Stromal cell of bone marrow (primary cell): ENCODE data around the gene CDC42BPA.
A peak's percentile ranks its signal among the peaks of the same experiment; 100 is the strongest.
"Not testable (repeated sequence)": the region's sequence is repeated elsewhere in the genome, so short reads cannot be mapped to it uniquely, and the experiment has no call there.

ENCODE experiments used
- DNase-seq: peaks from one replicate; pipeline ENCODE4 v3.0.0-alpha.2; 2012; ENCODE audit warnings: low read depth

Gene CDC42BPA, protein sequence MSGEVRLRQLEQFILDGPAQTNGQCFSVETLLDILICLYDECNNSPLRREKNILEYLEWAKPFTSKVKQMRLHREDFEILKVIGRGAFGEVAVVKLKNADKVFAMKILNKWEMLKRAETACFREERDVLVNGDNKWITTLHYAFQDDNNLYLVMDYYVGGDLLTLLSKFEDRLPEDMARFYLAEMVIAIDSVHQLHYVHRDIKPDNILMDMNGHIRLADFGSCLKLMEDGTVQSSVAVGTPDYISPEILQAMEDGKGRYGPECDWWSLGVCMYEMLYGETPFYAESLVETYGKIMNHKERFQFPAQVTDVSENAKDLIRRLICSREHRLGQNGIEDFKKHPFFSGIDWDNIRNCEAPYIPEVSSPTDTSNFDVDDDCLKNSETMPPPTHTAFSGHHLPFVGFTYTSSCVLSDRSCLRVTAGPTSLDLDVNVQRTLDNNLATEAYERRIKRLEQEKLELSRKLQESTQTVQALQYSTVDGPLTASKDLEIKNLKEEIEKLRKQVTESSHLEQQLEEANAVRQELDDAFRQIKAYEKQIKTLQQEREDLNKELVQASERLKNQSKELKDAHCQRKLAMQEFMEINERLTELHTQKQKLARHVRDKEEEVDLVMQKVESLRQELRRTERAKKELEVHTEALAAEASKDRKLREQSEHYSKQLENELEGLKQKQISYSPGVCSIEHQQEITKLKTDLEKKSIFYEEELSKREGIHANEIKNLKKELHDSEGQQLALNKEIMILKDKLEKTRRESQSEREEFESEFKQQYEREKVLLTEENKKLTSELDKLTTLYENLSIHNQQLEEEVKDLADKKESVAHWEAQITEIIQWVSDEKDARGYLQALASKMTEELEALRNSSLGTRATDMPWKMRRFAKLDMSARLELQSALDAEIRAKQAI (N-terminal part only)

DNA sequence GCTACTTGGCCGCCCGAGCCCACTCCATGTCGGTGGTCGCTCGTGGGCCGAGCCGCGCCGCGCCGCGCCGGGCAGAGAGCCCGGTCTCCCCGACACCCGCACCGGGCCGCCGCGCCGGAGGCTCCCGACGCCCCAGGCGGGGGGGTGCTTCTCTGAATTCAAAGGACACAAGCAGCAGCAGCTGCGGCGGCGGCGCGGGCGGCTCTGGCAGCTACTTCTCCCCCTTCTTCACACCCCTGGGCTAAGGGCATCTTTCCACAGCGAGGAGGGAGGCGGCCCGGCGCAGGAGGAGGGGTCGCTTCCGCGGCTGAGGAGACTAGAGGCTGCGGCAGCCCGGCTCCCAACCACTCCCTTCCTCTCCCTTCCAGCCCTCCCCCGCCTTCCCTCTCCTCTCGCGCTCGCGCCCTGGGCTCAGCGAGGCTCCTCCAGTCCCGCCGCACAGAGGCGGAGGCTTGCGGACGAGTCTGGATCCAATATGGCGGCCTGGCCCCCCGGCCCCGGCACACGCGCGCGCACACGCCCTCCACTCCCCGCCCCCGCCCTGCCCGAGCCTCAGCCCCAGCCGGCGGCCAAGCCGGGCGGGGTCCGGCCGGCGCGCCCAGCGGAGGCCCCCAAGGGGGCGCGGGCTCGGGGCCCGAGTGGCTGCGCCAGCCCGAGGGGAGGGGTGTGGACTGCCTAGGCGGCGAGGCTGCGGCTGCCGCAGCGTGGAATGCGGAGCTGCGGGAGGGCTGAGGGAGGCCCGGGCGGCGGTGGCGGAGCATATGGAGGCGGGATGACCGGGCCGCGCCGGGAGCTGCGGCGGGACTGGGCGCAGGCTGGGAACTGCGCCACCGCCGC lies at the start of gene CDC42BPA:
TSS of gene CDC42BPA (minus strand) at position 477 of the 837 bp plus-strand sequence. CDS start 1,310 bp downstream, outside the sequence.
- DNase-seq: peak; percentile 73

DNA sequence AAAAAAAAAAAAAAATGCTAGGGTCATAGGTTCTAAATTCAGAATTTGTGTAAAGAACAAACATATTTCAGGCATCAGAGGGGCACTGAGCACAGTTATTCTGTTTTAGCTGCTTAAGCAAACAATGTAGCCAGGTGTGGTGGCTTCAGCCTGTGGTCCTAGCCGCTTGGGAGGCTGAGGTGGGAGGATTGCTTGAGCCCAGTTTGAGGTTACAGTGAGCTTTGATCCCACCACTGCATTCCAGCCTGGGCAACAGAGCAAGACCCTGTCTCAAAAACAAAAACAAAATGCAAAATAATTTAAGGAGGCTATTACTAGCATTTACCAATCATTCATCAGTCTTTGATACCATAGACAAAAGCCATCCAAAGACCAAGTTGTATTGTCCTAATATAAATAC lies 49.7 kb upstream of the CDC42BPA start:
- no peak for DNase-seq

DNA sequence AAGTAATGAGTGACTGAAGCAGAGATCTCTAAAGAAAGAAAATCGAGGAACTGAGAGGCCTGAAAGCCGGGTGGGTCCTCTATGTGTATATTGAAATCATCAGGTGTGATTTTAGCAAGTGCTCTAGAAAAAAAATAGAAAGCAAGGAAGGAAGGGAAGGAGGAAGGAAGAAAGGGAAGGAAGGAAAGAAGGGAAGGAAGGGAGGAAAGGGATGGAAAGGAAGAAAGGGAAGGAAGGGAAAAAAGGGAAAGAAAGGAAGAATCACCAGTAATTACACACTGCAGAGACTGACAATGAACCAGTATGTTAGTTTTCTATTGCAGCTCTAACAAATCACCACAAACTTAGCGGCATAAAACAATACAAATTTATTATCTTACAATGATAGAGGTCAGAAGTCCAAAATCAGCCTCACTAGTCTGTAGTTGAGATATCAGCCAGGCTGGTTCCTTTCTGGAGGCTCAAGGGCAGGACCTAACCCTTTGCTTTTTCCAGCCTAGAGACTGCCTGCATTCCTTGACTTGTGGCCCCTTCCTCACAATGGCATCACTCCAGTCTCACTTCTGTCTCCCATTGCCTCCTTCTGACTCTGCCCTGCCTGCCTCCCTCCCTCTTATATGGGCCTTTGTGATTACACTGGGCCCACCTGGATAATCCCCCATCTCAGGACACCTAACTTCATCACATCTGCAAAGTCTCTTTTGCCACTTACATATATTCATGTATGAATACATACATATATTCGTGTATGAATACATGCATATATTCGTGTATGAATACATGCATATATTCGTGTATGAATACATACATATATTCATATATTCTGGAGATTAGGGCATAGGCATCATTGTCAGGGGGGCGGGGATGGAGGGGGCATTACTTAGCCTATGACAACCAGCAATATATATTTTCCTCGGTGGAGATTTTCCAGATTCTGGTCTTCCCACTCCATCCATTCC lies 47.5 kb upstream of the CDC42BPA start:
- DNase-seq: no peak

DNA sequence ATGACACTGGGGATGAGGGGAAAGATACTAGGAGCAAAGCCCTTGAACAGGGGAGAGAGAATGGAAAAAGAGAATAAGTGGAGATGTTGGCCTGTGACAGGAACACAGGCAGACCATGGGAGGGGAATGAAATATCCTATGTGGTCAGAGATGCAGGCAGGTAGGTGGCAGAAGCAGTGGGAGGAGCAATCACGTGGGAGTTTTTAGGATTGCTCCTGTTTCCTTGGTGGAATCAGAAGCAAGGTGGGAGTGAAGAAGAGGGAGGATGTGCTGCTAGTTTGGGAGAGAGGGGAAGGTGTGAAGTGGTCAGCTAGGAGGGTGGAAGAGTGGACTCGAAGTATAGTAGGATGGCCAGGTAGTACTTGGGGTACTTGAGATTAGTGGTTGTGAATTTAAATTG lies 46.4 kb upstream of the CDC42BPA start:
- no peak for DNase-seq

DNA sequence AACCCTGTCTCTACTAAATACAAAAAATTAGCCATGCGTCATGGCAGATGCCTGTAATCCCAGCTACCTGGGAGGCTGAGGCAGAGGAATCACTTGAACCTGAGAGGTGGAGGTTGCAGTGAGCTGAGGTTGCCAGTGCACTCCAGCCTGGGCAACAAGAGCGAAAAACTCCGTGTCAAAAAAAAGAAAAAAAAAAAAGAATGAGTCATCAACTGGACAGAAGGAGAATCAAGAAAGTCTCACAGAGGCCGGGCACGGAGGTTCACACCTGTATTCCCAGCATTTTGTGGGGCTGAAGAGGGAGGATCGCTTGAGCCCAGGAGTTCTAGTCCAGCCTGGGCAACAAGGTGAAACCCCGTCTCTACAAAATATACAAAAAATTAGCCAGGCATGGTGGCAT lies 45.5 kb upstream of the CDC42BPA start:
- no peak for DNase-seq

DNA sequence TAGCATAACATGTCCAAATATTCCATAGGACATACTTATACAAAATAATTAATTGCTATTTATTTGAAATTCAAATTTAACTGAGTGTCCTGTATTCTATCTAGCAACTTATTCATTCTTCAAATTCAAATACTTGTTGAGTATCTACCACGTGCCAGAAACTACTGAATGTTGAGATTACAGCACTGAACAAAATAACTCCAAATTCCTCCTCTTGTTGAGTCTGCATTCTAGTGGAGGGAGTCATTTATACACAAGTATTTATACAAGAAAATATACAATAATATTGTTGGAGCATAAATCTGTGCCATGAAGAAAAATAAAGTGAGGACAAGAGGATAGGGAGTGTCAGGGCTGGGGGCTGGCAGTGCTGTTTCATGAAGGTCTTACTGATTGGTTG lies 43.7 kb upstream of the CDC42BPA start:
- no peak for DNase-seq

DNA sequence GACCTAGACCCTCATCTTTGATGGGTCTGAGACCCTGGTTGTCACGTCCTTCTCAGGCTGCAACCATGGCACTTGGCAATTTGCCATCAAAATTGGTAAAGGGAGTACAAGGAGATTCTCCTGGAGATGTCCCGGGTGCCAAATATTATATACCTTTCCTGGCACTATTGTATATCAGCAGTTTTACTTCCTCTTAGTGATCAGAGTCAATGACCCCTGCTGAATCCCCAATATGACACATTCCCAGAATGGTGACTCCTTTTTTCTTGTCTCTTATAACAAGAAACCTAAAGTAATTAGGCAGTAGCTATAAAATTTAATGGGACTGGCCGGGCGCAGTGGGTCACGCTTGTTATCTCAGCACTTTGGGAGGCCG lies 39.6 kb upstream of the CDC42BPA start:
- no peak for DNase-seq

DNA sequence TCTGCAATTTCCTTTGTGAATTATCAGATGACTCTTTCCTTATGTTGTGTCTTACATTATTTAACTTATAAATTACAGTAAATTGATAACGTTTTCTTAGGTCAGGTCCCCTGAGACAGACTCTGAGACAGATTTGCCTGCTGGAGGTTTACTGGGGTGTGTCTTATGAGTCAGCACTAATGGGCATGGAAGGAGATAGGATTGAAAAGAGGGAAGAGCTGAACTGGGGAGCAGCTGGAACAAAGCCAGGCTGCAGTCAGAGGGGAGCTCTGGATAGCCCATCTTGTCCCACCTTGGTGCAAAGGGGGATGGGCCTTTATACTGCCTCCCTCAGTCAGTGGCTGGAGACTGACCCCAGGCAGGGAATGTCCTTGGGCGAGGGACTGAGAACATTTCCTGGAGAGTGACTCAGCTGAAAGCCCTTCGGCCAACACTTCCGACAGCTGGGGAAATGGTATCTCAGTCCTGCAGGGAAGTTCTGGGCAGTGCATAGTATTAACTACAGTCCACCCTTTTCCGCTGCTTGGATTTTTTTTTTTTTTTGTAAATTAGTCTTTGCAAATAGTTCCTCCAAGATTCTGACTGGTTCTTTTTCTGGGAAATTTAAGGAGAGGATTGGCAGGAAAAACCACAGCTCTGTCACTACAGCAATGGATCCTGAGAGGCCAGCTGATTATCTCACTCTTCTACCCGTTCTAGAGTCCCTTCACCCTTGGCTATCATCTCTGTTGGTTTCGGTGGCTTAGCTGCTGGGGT lies 39.1 kb upstream of the CDC42BPA start:
- DNase-seq: peak; percentile 72

DNA sequence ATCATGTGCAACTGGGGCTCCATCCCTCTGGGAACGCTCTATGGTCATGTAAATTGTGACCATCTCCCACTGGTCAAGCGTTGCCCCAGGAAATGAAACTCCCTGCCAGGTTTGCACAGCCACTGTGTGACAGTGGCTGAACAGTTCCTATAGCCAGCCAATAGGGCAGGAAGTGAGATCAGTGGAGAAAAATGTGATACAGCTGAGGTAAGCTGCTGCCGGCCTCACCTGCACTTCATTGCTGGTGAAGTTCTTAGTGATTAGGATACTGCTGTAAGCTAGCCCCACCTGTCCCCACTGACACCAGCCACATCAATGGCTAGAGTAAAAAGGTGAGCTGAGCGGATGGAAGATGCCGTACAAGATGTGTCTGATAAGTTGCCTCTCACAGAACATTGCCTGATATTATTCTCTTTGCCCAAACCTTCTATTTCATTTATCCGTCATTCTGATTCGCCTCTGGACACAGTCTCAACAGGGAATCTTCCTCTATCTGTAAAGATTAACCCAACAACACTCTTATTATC lies 38.4 kb upstream of the CDC42BPA start:
- DNase-seq: no peak

DNA sequence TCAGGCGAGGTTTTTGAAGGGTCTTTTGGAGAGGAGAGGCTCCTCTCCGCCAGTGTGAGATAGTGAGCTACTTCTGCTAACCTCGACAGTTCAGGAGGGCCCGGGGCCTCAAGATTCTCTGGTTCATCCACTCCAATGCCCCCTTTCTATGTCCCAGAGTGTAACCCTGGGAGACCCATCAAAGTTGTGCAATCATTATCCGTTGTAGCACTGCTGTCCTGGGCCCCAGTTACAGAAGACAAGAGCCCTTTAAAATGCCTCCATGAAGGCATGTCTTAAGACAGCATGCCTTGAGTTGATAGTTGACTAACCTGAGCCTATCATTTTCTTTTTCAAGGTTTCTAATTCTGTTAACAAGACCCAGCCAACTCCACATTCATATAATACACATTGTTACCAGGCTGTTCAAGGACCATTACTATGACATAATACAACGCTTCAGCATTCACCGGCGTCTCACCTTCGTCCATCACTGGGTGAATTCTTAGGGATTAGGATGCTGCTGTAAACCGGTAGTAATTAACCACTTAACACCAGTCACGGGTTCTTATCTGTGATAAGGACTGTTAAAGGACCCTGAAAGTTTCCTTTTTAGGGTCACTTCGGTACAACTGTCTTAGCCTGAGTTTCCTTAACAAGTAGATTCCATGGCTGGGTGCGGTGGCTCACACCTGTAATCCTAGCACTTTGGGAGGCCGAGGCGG lies 37.4 kb upstream of the CDC42BPA start:
- no peak for DNase-seq

DNA sequence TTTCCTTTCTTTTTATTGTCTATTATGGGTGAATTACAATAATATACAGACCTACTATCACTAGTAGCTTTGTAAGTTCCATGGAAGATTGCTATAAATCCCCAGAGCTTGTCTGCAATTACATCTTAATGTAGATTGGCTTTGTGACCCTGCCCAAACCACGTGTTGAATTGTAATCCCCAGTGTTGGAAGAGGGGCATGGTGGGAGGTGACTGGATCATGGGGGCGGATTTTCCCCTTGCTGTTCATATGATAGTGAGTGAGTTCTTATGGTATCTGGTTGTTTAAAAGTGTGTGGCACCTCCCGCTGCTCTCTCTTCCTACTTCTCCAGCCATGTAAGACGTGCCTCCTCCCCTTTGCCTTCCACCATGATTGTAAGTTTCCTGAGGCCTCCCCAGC lies 34.9 kb upstream of the CDC42BPA start:
- DNase-seq: no peak

DNA sequence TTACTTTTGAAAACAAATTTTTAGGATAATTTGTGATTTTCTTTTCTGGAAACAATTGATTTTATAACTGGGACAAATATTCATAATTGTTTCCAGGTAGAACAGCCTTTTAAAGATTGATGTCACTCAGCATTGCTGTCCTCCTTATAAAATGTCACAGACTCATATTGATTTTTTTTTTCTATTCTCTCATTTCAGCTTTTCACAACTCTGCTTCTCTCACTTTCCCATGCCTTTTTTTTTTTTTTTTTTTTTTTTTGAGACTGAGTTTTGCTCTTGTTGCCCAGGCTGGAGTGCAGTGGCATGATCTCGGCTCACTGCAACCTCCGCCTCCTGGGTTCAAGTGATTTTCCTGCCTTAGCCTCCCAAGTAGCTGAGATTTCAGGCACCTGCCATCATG lies 33.9 kb upstream of the CDC42BPA start:
- DNase-seq: not testable (repeated sequence)

DNA sequence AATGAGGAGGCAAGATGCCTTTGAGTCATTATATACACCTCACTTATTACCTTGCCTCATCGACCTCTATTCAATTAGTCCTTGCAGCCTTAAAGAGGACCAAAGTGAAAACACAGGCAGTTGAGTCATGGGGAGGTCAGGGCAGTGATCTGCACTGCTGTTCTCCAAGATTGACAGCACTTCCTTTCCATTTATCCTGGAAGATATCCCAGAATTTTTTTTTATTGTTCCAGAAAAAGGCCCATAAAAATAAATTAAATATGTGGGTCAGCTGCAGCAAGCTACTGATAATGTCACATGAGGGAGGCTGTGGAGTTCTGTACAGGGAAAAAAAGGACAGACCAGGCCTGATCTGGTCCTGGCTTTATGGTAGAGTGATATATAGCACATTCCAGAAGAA lies 33.2 kb upstream of the CDC42BPA start:
- DNase-seq: peak; percentile 73

DNA sequence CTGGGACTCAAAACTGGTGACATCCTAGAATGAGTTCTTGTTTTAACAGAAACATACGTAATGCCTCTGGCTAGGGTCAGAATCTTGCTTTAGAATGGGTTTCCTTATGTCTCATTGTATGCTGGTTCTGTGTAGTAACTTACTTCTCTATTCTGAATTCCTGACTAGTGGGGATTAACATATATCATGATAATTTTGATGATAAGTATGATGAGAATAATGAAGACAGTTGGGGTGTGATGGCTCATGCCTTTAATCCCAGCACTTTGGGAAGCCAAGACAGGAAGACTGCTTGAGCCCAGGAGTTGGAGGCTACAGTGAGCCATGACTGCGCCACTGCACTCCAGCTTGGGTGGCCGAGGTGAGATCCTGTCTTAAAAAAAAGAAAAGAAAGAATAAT lies 31.7 kb upstream of the CDC42BPA start:
- no peak for DNase-seq

DNA sequence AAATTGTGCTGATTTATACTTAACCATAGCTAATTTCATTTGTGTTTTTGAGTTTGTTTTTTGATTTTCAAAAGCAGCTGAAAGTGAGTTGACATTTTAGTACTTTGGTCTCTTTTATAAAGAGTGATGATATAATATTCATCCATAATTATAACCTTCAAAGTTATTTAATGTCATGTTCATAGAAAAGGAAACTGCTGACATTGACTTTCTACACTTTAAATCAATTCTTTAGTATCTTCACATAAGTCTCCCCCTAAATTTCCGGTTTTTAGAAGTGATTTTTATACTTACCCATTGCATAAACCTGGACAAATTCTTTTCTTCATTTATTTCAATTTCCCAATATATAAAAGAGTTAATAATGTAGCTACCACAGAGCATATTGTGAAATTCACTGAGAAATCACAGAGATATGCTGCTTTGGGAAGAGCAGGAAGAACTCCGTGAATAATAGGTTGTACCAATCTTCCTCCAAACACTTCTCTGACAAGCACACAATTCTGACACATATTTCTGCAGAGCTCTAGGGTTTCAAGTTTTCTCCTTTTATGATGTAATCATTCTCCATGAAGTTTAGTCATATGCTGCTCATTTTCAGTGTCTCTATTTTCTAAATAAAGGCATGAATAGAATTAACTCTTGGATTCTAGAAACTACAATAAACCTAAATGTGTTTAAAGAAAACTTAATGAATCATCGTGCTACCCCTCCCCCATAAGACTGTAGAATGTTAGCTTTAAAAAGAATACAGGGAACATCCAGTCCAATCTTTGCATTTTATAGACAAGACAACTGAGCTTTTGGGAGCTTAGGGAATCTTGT lies 25.6 kb upstream of the CDC42BPA start:
- DNase-seq: peak; percentile 84

DNA sequence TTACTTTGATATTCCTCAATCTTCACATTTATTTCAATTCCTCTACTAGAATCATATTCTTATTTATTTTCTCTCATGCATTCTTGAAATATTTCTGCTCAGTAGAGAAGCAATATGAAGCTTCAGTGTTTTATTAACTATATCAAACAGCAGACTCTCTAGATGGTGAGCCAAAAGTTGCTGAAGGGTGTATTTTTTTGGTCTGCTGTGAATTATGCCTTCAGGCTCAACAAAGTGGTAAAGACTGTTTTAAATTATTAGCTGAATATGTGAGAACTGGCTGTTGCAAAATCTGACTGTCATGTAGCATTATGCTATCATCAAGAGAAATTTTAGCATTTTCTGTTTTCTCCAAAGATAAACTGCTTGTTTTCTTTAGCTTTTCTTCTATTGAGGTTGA lies 24.9 kb upstream of the CDC42BPA start:
- DNase-seq: no peak

DNA sequence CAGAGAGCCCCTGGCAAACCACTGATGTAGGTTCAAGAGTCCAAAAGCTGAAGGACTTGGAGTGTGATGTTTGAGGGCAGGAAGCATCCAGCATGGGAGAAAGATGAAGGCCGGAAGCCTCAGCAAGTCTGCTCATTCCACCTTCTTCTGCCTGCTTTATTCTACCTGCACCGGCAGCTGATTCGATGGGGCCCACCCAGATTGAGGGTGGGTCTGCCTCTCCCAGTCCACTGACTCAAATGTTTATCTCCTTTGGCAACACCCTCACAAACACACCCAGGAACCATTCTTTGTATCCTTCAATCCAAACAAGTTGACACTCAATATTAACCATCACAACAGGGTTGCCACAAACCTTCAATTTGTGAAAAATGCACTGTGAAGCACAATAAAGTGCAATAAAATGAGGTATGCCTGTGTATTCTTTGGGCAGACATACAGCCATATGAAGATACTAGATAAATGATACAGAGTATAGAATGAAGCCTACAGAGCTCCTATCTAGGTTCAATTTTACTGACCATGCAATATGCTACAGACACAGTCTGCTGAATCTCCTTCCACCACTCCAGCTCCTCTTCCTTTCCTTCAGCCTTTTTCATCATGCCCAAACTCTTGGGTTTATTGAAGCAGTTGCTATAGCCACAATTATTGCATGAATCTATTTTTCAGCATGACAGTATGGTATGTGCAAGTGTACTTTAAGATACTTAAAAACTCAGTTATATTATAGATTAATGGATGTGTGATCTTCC lies 24.0 kb upstream of the CDC42BPA start:
- no peak for DNase-seq

DNA sequence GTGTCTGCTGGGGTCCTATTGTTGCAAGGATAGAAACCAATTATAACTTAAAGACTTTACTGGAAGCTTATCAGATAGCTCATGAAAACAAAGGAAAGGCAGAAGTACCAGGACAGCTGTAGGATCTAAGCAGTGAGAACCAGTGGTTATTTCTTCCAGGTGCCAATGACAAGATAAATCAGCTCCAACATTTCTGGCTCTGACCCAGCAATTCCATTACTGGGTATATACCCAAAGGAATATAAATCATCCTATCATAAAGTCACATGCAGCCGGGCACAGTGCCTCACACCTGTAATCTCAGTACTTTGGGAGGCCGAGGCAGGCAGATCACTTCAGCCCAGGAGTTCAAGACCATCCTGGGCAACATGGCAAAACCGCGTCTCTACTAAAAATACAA lies 17.8 kb upstream of the CDC42BPA start:
- DNase-seq: not testable (repeated sequence)
